Hepatocyte (in vitro differentiated cells): ENCODE results near the gene TMEM131.

Source experiments
- EZH2 ChIP-seq: fragments of 200-600 bp; sonication (generic); IDR thresholded peaks from 2 replicates; pipeline ENCODE4 v1.6.1; 2016; ENCODE audit warnings: antibody characterized with exemption, mild to moderate bottlenecking, borderline replicate concordance
- EZH2phosphoT487 ChIP-seq: fragments of 200-600 bp; sonication (generic); IDR thresholded peaks from one replicate; pipeline ENCODE4 v1.6.1; 2018; ENCODE audit warnings: antibody characterized with exemption, mild to moderate bottlenecking, low read depth, moderate library complexity; ENCODE audit not compliant: unreplicated experiment, severe bottlenecking
- TF ChIP-seq, protein P1 (sequence below): fragments of 200-600 bp; sonication (generic); IDR thresholded peaks from 2 replicates; pipeline ENCODE4 v1.5.1; 2016; ENCODE audit warnings: antibody characterized with exemption, mild to moderate bottlenecking; ENCODE audit not compliant: poor library complexity

- TF ChIP-seq, protein P1, sequence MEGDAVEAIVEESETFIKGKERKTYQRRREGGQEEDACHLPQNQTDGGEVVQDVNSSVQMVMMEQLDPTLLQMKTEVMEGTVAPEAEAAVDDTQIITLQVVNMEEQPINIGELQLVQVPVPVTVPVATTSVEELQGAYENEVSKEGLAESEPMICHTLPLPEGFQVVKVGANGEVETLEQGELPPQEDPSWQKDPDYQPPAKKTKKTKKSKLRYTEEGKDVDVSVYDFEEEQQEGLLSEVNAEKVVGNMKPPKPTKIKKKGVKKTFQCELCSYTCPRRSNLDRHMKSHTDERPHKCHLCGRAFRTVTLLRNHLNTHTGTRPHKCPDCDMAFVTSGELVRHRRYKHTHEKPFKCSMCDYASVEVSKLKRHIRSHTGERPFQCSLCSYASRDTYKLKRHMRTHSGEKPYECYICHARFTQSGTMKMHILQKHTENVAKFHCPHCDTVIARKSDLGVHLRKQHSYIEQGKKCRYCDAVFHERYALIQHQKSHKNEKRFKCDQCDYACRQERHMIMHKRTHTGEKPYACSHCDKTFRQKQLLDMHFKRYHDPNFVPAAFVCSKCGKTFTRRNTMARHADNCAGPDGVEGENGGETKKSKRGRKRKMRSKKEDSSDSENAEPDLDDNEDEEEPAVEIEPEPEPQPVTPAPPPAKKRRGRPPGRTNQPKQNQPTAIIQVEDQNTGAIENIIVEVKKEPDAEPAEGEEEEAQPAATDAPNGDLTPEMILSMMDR: no peak
- TF ChIP-seq EZH2 (no peak), EZH2phosphoT487 (no peak)
Observed at GRCh38 chr2:97979904-97980303, 15.8 kb downstream of the TMEM131 start.
